Right lobe of liver (tissue), 6 donors: ENCODE data around the gene RUBCNL. TPM values are rescaled to one million over a fixed set of nuclear protein-coding genes. Genes with fewer than 3 reads are reported as not detected.

Experiments
- ATAC-seq, 4 donors: fragments of 200-7000 bp; cut with Tn5 transposase; one replicate each; pipeline ENCODE4 v1.9.1; 2020; ENCODE audit warnings: mild to moderate bottlenecking in 4 of 4, moderate library complexity in 4 of 4
- DNase-seq, 3 donors: peaks; one replicate each; pipeline ENCODE4 v3.0.0-alpha.2; 2020
- H3K27ac ChIP-seq, 3 donors: fragments of 200-600 bp; one replicate each; pipeline ENCODE4 v1.8.0; 2022
- H3K27me3 ChIP-seq, 2 donors: fragments of 200-600 bp; one replicate each; pipeline ENCODE4 v1.8.0; 2022
- H3K36me3 ChIP-seq, 4 donors: fragments of 200-600 bp; sonication (generic) in 1 of 4; one replicate each; pipeline versions ENCODE4 v1.5.1 to v1.8.0; 2017 to 2022; ENCODE audit warnings: control low read depth in 1 of 4
- H3K4me1 ChIP-seq, 4 donors: fragments of 200-600 bp; sonication (generic) in 1 of 4; one replicate each; pipeline versions ENCODE4 v1.5.1 to v1.8.0; 2017 to 2022; ENCODE audit warnings: control low read depth in 1 of 4
- H3K4me3 ChIP-seq, 3 donors: fragments of 200-600 bp; one replicate each; pipeline ENCODE4 v1.8.0; 2022
- H3K9me3 ChIP-seq, 4 donors: fragments of 200-600 bp; sonication (generic) in 1 of 4; one replicate each; pipeline versions ENCODE4 v1.5.1 to v1.8.0; 2017 to 2022; ENCODE audit warnings: control low read depth in 1 of 4
- POLR2A ChIP-seq: fragments of 450-650 bp; IDR thresholded peaks from one replicate; pipeline ENCODE4 v1.6.1; 2017; ENCODE audit warnings: antibody characterized with exemption, mild to moderate bottlenecking
- WGBS: methylation state at CpG from one replicate; pipeline ENCODE4 v1.1.6; 2018; ENCODE audit warnings: low coverage, low lambda C conversion rate; ENCODE audit not compliant: insufficient coverage; ENCODE audit errors: missing lambda C conversion rate; 5-methylcytosine and 5-hydroxymethylcytosine counted together
- intact Hi-C, 2 donors: fragments of 100-400 bp; cut with DNase I; formaldehyde crosslinking; loops; one replicate each; pipeline versions ENCODE4 v1.11.2 to v1.14.1; 2022
- total RNA-seq, 6 experiments: library from RNA; depleted of rRNA in 2 of 6; stranded (reverse); fragments of >200 nt in 2 of 6; fragmentation: NEBNext Ultra II Directional in 3 of 6; extraction: Animal tissue kit (Norgen Biotek cat#: 25700) in 3 of 6; gene quantifications; one replicate each; pipeline versions ENCODE4 v1.1.0 to v1.2.4, GENCODE V29; 2016 to 2023
- TF ChIP-seq, protein P1 (sequence below), 4 donors: fragments of 200-600 bp in 3 of 4; fragments of 450-650 bp in 1 of 4; IDR thresholded peaks; one replicate each; pipeline versions ENCODE4 v1.5.1 to v1.8.0; 2016 to 2022; ENCODE audit warnings: antibody characterized with exemption in 4 of 4, mild to moderate bottlenecking in 2 of 4
- donor health status: DM: no; HTN: yes; CAD: no.
- donor health status: DM: no; HTN: no; CAD: no.
- donor health status: DM: no; HTN: no; CAD: no.
- donor health status: DM: no; HTN: yes; CAD: no.
- donor health status: DM: no; HTN: yes; CAD: no.

RUBCNL gene
- total RNA-seq, 6 experiments from 2014 or later: 0.46 to 2.3 (median 1.0) TPM

DNA sequence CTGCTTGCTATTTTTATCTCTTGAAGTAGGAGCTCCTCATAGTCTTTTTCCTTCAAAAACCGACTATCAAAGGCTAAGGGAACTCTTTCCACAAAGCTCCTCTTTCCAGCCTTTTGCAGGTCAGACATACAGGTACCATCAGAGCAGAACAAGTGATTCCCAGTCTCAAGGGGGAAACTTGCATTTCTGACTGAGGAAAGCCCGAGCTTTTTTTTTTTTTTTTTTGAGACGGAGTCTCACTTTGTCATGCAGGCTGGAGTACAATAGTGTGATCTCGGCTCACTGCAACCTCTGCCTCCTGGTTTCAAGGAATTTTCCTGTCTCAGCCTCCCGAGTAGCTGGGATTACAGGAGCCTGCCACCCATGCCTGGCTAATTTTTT, 32.0 kb downstream of the RUBCNL start:
- WGBS: 42% methylated on average over 4 of the region's 5 CpGs
- no peak for ATAC-seq

GRCh38 chr13:46354156-46355087, 32.6 kb downstream of the RUBCNL start:
- Histone ChIP-seq H3K27me3 (no peaks in the 10 kb centered on the region), H3K27ac (no peak overlapping the region), H3K4me1 (no peaks in the 10 kb centered on the region), H3K9me3 (no peaks in the 10 kb centered on the region), H3K4me3 (no peak overlapping the region), H3K36me3 (no peaks in the 10 kb centered on the region)
- WGBS: 48% methylated on average over 9 of the region's 9 CpGs
- DNase-seq (no peak), ATAC-seq (peak in 1 of 4 donors; percentile 66)
- intact Hi-C loops: no loop called here
- TF ChIP-seq POLR2A: no peak
- TF ChIP-seq, protein P1, sequence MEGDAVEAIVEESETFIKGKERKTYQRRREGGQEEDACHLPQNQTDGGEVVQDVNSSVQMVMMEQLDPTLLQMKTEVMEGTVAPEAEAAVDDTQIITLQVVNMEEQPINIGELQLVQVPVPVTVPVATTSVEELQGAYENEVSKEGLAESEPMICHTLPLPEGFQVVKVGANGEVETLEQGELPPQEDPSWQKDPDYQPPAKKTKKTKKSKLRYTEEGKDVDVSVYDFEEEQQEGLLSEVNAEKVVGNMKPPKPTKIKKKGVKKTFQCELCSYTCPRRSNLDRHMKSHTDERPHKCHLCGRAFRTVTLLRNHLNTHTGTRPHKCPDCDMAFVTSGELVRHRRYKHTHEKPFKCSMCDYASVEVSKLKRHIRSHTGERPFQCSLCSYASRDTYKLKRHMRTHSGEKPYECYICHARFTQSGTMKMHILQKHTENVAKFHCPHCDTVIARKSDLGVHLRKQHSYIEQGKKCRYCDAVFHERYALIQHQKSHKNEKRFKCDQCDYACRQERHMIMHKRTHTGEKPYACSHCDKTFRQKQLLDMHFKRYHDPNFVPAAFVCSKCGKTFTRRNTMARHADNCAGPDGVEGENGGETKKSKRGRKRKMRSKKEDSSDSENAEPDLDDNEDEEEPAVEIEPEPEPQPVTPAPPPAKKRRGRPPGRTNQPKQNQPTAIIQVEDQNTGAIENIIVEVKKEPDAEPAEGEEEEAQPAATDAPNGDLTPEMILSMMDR (IDR thresholded peaks at IDR 0.05): no peak

More for the DNA sequence above, 32.0 kb downstream of the RUBCNL start:
- no peak overlapping the region for H3K27ac ChIP-seq
- no peaks in the 10 kb centered on the region for H3K27me3 ChIP-seq
- TF ChIP-seq POLR2A: no peak
- TF ChIP-seq, protein P1 (IDR thresholded peaks at IDR 0.05): no peak
- H3K36me3 ChIP-seq: no peaks in the 10 kb centered on the region
- H3K4me1 ChIP-seq: no peaks in the 10 kb centered on the region
- intact Hi-C loops: no loop called here
- DNase-seq: no peak
- no peak overlapping the region for H3K4me3 ChIP-seq
- no peaks in the 10 kb centered on the region for H3K9me3 ChIP-seq

DNA sequence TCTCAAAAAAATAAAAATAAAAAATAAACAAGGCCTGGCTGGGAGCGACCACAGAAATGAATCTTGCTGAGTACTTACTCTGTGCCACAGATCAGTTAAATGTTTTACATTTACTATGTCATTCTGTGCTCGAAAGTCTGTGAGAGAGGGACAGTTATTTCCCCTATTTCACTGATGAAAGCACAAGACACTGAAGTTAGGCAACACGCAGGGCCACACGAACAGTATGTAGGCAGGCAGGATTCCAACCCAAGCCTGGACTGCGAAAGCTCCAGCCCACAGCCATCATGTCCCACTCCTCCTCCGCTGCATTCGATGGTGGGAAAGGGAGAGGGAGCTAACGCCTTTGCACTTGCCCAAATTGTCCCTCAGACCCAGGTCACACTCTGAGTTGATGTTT, 34.2 kb downstream of the RUBCNL start:
- Histone ChIP-seq H3K9me3 (no peaks in the 10 kb centered on the region), H3K4me3 (no peak overlapping the region), H3K27me3 (no peaks in the 10 kb centered on the region), H3K4me1 (no peaks in the 10 kb centered on the region), H3K36me3 (no peaks in the 10 kb centered on the region), H3K27ac (no peak overlapping the region)
- TF ChIP-seq, protein P1 (IDR thresholded peaks at IDR 0.05): no peak
- no peak for TF ChIP-seq POLR2A
- intact Hi-C loops: no loop called here
- DNase-seq: no peak
- 77% methylated on average over 8 of the region's 8 CpGs for WGBS
- peak; percentile 45 to 73 (median 53) for ATAC-seq

DNA sequence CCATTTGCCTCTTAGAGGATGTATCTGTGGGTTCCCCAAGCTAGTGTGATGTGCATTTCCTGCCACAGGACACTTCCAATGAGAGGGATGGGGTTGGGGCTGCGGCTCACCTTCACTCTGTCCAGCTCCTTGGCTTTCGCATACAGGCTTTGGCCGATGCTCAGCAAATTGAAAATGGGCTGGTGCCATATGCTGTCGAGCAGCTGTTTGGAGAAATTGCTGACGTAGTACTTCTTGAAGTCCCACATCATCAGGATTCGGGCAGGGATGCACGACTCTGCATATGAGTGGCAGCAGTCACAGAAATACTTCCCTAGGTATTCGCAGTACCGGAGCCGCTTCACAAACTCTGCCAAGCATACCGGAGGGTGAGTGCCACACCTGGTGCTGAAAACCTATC, 37.0 kb downstream of the RUBCNL start:
- DNase-seq: no peak
- H3K4me1 ChIP-seq: no peaks in the 10 kb centered on the region
- H3K36me3 ChIP-seq: no peaks in the 10 kb centered on the region
- H3K27me3 ChIP-seq: no peaks in the 10 kb centered on the region
- WGBS: 68% methylated on average over 4 of the region's 11 CpGs
- TF ChIP-seq, protein P1 (IDR thresholded peaks at IDR 0.05): no peak
- no peak for TF ChIP-seq POLR2A
- no peak for ATAC-seq
- H3K9me3 ChIP-seq: no peaks in the 10 kb centered on the region
- no peak overlapping the region for H3K4me3 ChIP-seq
- intact Hi-C loops: no loop called here
- no peak overlapping the region for H3K27ac ChIP-seq
